Glutamatergic neuron (in vitro differentiated cells): Measurements from ENCODE around the gene ZCCHC24. TPM values are rescaled to one million over a fixed set of nuclear protein-coding genes. Genes with fewer than 3 reads are reported as not detected.

Experiments
- DNase-seq: peaks from one replicate; pipeline ENCODE4 v3.0.0; 2022
- H3K27ac Mint-ChIP-seq: one replicate; pipeline ENCODE4 v1.8.0; 2020; ENCODE audit warnings: mild to moderate bottlenecking, mixed read lengths, inconsistent platforms; ENCODE audit not compliant: unreplicated experiment
- H3K27me3 Mint-ChIP-seq: one replicate; pipeline ENCODE4 v1.8.0; 2020; ENCODE audit warnings: mild to moderate bottlenecking, moderate library complexity, mixed read lengths, inconsistent platforms; ENCODE audit not compliant: unreplicated experiment
- H3K36me3 Mint-ChIP-seq: one replicate; pipeline ENCODE4 v1.8.0; 2020; ENCODE audit warnings: mild to moderate bottlenecking, mixed read lengths, inconsistent platforms; ENCODE audit not compliant: unreplicated experiment
- H3K4me1 Mint-ChIP-seq: one replicate; pipeline ENCODE4 v1.8.0; 2020; ENCODE audit warnings: mild to moderate bottlenecking, low read depth, mixed read lengths, inconsistent platforms; ENCODE audit not compliant: unreplicated experiment
- H3K4me3 Mint-ChIP-seq: one replicate; pipeline ENCODE4 v1.8.0; 2020; ENCODE audit warnings: mild to moderate bottlenecking, mixed read lengths, inconsistent platforms; ENCODE audit not compliant: unreplicated experiment
- H3K9me3 Mint-ChIP-seq: one replicate; pipeline ENCODE4 v1.8.0; 2020; ENCODE audit warnings: mild to moderate bottlenecking, moderate library complexity, mixed read lengths, inconsistent platforms; ENCODE audit not compliant: unreplicated experiment
- total RNA-seq: library from RNA; stranded (reverse); fragmentation: NEBNext Ultra II Directional; extraction: Animal tissue kit (Norgen Biotek cat#: 25700); gene quantifications from one replicate; pipeline ENCODE4 v1.2.1, GENCODE V29; 2021; ENCODE audit not compliant: unreplicated experiment
- TF ChIP-seq, protein P1 (sequence below): fragments of 200-600 bp; sonication (generic); IDR thresholded peaks from one replicate; pipeline ENCODE4 v1.5.0; 2021; ENCODE audit not compliant: partially characterized antibody, unreplicated experiment

The ZCCHC24 gene
- total RNA-seq, 1 donor from 2014 or later, result 3.0 TPM

DNA sequence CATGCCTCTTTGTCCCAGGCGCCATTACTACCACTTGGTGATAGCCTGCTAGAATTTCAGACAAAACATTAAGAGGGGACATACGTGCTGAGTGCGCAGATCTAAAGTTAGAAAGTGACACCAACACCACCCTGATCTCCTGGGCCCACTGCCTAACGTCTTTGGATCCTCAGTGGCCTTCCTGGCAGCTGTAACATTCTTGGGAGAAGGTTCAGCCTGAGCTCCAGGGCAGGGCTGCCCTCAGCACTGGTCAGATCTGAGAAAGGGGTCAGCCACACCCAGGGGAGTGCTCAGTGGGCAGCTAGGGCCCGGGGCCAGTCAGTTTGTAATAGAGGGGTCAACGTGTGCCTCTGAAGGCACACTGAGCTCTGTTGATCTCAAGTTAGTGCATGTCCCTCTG lies 48.4 kb downstream of the ZCCHC24 start:
- Mint-ChIP-seq H3K27ac (no peak overlapping the region), H3K4me3 (no peak overlapping the region), H3K36me3 (no peaks in the 10 kb centered on the region), H3K27me3 (peaks cover 11% of the 10 kb centered on the region), H3K4me1 (peaks cover 27% of the 10 kb centered on the region), H3K9me3 (peaks cover 5% of the 10 kb centered on the region)
- no peak for DNase-seq
- TF ChIP-seq, protein P1, sequence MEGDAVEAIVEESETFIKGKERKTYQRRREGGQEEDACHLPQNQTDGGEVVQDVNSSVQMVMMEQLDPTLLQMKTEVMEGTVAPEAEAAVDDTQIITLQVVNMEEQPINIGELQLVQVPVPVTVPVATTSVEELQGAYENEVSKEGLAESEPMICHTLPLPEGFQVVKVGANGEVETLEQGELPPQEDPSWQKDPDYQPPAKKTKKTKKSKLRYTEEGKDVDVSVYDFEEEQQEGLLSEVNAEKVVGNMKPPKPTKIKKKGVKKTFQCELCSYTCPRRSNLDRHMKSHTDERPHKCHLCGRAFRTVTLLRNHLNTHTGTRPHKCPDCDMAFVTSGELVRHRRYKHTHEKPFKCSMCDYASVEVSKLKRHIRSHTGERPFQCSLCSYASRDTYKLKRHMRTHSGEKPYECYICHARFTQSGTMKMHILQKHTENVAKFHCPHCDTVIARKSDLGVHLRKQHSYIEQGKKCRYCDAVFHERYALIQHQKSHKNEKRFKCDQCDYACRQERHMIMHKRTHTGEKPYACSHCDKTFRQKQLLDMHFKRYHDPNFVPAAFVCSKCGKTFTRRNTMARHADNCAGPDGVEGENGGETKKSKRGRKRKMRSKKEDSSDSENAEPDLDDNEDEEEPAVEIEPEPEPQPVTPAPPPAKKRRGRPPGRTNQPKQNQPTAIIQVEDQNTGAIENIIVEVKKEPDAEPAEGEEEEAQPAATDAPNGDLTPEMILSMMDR, result no peak

DNA sequence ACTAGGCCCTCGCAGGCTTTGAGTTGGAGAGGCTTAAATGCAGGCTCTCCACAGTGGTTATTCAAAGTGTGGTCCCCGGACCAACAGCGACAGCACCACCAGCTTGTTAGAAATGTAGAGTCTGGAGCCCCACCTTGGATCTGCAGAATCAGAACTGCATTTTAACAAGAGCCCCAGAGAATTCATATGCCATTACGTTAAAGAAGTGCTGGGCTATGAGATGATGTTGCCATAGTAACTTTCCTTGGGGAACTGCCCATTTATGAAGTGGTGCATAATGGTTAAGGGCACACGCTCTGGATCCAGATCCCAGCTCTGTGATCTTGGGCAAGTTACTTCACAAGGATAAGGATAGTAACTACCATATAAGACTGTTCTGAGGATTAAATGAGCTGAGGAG lies 48.9 kb downstream of the ZCCHC24 start:
- Mint-ChIP-seq H3K4me1 (peaks cover 27% of the 10 kb centered on the region), H3K27ac (peak overlapping the region; percentile 75), H3K27me3 (peaks cover 8% of the 10 kb centered on the region), H3K36me3 (no peaks in the 10 kb centered on the region), H3K9me3 (peaks cover 2% of the 10 kb centered on the region), H3K4me3 (peak overlapping the region; percentile 50)
- peak; percentile 19 for DNase-seq
- TF ChIP-seq, protein P1, result no peak

DNA sequence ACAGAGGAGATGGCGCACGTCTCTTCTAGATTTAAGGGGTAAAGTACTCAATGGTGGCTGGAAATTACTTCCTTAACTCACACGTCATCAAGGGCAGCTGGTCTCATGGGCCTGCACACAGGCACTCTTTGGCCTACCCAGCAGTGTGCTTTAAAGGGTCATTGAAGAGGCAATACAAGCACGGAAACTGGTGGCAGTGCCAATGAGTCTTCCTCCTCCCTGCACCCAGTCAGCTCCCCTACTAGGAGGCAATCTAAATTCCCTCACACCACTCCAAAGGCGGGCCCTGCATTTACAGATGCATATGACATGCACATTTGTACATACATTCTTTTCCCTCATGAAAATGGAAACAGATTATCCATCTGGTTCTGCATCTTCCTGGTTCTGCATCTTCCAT lies 50.8 kb downstream of the ZCCHC24 start:
- H3K27me3 Mint-ChIP-seq, result peaks cover 6% of the 10 kb centered on the region
- no peak overlapping the region for H3K4me3 Mint-ChIP-seq
- no peaks in the 10 kb centered on the region for H3K36me3 Mint-ChIP-seq
- peaks cover 26% of the 10 kb centered on the region for H3K4me1 Mint-ChIP-seq
- DNase-seq, result peak; percentile 8
- no peak overlapping the region for H3K27ac Mint-ChIP-seq
- TF ChIP-seq, protein P1, result no peak
- H3K9me3 Mint-ChIP-seq, result no peaks in the 10 kb centered on the region

DNA sequence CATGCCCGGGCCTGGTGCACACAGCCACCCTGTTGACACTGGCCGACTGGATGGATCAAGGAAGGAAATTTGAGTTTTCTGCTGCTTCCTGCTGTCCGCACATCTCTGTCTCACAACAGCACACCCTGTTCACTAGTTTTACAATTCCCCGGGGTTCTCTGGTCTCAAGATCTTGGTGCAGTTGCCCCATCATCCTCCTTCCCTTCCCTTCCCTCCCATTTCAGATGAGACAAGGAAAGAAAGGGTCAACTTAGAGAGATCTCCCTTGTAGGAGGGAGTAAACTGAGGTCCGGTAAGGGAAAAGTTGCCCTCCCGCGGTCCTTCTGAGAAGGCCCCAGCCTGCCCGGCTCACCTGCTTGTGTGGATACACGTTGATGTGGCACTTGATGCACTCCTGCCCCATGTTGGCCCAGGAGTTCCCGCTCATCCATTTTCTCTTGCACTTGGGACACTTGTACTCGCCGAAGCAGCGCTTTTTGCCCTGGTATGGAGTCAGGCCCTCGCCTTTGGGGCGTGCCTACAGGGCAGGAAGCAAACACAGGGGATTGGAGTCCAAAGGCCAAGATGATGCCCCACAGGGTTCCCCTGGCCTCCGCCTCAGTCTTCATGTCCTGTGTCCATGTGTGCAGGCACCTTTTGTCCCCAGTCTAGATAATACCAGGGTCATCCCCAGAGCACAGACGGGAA lies 51.4 kb downstream of the ZCCHC24 start:
- Mint-ChIP-seq H3K27me3 (peaks cover 8% of the 10 kb centered on the region), H3K4me3 (no peak overlapping the region), H3K27ac (no peak overlapping the region), H3K4me1 (peaks cover 26% of the 10 kb centered on the region), H3K9me3 (no peaks in the 10 kb centered on the region), H3K36me3 (no peaks in the 10 kb centered on the region)
- TF ChIP-seq, protein P1, result no peak
- DNase-seq, result peak; percentile 6

DNA sequence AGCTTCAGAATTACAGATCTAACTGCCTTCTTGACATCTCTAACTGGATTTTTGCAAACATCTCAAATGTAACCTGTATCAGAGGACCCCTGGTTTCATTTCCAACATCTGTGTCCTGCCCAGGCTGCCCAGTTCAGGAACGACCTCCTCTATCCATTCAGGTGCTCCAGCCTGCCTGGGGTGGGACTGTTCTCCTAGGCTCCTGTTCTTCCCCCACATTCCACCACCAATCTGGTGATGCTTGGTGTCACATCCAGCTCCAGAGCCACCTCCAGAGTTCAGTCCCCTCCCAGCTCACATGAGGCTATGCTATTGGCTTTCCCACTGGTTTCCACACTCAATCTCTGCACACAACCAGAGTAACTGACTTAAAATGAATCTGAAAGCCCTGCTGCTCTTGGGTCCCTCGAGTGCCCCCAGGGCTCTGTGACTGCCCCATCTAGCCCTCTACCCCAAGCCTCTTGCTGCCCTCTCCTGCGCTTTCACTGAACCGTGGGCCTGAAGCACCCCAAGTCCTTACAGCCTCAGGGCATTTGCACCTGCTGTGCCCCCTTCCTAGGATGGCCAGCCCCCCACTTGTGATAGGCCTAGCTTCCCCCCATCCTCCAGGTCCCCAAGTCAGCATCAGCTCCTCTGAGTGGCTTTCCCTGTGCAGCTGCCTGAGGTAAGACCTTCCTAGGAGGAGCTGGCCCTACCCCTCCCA lies 52.1 kb downstream of the ZCCHC24 start:
- Mint-ChIP-seq H3K9me3 (no peaks in the 10 kb centered on the region), H3K27ac (no peak overlapping the region), H3K4me3 (no peak overlapping the region), H3K4me1 (peaks cover 24% of the 10 kb centered on the region), H3K36me3 (no peaks in the 10 kb centered on the region), H3K27me3 (peaks cover 8% of the 10 kb centered on the region)
- no peak for DNase-seq
- TF ChIP-seq, protein P1, result no peak
